IMR-90 (cell line): ENCODE measurements around the gene CMSS1.
"Not testable (repeated sequence)": the region's sequence is repeated elsewhere in the genome, so short reads cannot be mapped to it uniquely, and the experiment has no call there.

Experiments
- MAFK ChIP-seq: IDR thresholded peaks from 2 replicates; pipeline ENCODE4 v1.6.1; 2012; ENCODE audit warnings: low read depth, low read length, improper control_type of control experiment
- MAZ ChIP-seq: IDR thresholded peaks from 2 replicates; pipeline ENCODE4 v1.6.1; 2012; ENCODE audit warnings: low read depth, mild to moderate bottlenecking, low read length, improper control_type of control experiment, moderate library complexity, borderline replicate concordance
- MXI1 ChIP-seq: IDR thresholded peaks from 2 replicates; pipeline ENCODE4 v1.6.1; 2012; ENCODE audit warnings: low read depth, mild to moderate bottlenecking, low read length, moderate library complexity, borderline replicate concordance
- POLR2A ChIP-seq: IDR thresholded peaks from 2 replicates; pipeline ENCODE4 v1.6.1; 2012; ENCODE audit warnings: mild to moderate bottlenecking, low read depth, low read length
- RAD21 ChIP-seq: IDR thresholded peaks from 2 replicates; pipeline ENCODE4 v1.6.1; 2012; ENCODE audit warnings: low read length, improper control_type of control experiment
- RCOR1 ChIP-seq: IDR thresholded peaks from 2 replicates; pipeline ENCODE4 v1.6.1; 2012; ENCODE audit warnings: mild to moderate bottlenecking, low read length, improper control_type of control experiment; ENCODE audit not compliant: insufficient replicate concordance
- RFX5 ChIP-seq: IDR thresholded peaks from 2 replicates; pipeline ENCODE4 v1.8.0; 2012; ENCODE audit warnings: low read depth, mild to moderate bottlenecking, low read length, moderate library complexity
- SMC3 ChIP-seq: fragments of 150-350 bp; IDR thresholded peaks from 2 replicates; pipeline ENCODE4 v1.6.1; 2016; ENCODE audit warnings: low read depth, mild to moderate bottlenecking, antibody characterized with exemption, low read length, moderate library complexity
- TF ChIP-seq, protein P1 (sequence below): conservative IDR thresholded peaks from 2 replicates; pipeline ENCODE4 v1.5.1; 2012; ENCODE audit warnings: mild to moderate bottlenecking, low read depth, low read length, improper control_type of control experiment
- TF ChIP-seq, protein P2 (sequence below): fragments of 150-350 bp; IDR thresholded peaks from 2 replicates; pipeline ENCODE4 v1.6.1; 2016; ENCODE audit warnings: low read depth, mild to moderate bottlenecking, low read length, moderate library complexity, borderline replicate concordance

DNA sequence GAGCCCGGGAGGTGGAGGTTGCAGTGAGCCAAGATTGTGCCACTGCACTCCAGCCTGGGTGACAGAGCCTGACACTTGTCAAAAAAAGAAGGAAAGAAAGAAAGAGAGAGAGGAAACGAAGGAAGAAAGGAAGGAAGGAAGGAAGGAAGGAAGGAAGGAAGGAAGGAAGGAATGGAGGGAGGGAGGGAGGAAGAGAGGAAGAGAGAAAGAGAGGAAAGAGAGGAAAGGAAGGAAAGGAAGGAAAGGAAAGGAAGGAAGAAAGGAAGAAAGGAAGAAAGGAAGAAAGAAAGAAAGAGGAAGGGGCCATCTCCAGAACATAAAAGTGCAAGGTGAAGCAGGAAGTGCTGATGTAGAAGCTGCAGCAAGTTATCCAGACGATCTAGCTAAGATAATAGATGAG is 411.5 kb downstream of the CMSS1 start:
- TF ChIP-seq, protein P1, sequence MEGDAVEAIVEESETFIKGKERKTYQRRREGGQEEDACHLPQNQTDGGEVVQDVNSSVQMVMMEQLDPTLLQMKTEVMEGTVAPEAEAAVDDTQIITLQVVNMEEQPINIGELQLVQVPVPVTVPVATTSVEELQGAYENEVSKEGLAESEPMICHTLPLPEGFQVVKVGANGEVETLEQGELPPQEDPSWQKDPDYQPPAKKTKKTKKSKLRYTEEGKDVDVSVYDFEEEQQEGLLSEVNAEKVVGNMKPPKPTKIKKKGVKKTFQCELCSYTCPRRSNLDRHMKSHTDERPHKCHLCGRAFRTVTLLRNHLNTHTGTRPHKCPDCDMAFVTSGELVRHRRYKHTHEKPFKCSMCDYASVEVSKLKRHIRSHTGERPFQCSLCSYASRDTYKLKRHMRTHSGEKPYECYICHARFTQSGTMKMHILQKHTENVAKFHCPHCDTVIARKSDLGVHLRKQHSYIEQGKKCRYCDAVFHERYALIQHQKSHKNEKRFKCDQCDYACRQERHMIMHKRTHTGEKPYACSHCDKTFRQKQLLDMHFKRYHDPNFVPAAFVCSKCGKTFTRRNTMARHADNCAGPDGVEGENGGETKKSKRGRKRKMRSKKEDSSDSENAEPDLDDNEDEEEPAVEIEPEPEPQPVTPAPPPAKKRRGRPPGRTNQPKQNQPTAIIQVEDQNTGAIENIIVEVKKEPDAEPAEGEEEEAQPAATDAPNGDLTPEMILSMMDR: not testable (repeated sequence)
- not testable (repeated sequence) for TF ChIP-seq RFX5, MAFK, POLR2A, RCOR1, MAZ, RAD21, MXI1, SMC3
- TF ChIP-seq, protein P2, sequence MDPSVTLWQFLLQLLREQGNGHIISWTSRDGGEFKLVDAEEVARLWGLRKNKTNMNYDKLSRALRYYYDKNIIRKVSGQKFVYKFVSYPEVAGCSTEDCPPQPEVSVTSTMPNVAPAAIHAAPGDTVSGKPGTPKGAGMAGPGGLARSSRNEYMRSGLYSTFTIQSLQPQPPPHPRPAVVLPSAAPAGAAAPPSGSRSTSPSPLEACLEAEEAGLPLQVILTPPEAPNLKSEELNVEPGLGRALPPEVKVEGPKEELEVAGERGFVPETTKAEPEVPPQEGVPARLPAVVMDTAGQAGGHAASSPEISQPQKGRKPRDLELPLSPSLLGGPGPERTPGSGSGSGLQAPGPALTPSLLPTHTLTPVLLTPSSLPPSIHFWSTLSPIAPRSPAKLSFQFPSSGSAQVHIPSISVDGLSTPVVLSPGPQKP: not testable (repeated sequence)
